M059J (cell line): ENCODE data around the gene ZNF778. TPM values are rescaled to one million over a fixed set of nuclear protein-coding genes. Genes with fewer than 3 reads are reported as not detected.
"Not testable (repeated sequence)": the region's sequence is repeated elsewhere in the genome, so short reads cannot be mapped to it uniquely, and the experiment has no call there.

Source experiments
- DNase-seq: peaks from one replicate; pipeline ENCODE4 v3.0.0-alpha.2; 2012; ENCODE audit warnings: low read depth
- total RNA-seq: library from RNA; depleted of rRNA; stranded (reverse); fragments of >200 nt; shearing (Covaris generic); gene quantifications from 2 replicates; pipeline ENCODE4 v1.2.3, GENCODE V29; 2014

Gene ZNF778
- total RNA-seq, 1 experiment from 2014 or later: 12.9 TPM

GRCh38 chr16:89256651-89257254 is 39.2 kb downstream of the ZNF778 start:
- DNase-seq: peak; percentile 76

- DNase-seq: peak; percentile 39
Measured at GRCh38 chr16:89257281-89257731, 39.8 kb downstream of the ZNF778 start.

GRCh38 chr16:89257757-89258465 is 40.4 kb downstream of the ZNF778 start:
- peak; percentile 38 for DNase-seq

GRCh38 chr16:89259901-89260300 is 42.4 kb downstream of the ZNF778 start:
- not testable (repeated sequence) for DNase-seq

- no peak for DNase-seq
Measured at GRCh38 chr16:89261691-89262563, 44.4 kb downstream of the ZNF778 start.

- DNase-seq: no peak
Measured at GRCh38 chr16:89264800-89265550, 47.5 kb downstream of the ZNF778 start.

GRCh38 chr16:89265647-89266046 is 48.1 kb downstream of the ZNF778 start:
- DNase-seq: no peak

- no peak for DNase-seq
Measured at GRCh38 chr16:89266521-89267134, 49.1 kb downstream of the ZNF778 start.

GRCh38 chr16:89267746-89268145 is 50.2 kb downstream of the ZNF778 start:
- not testable (repeated sequence) for DNase-seq

GRCh38 chr16:89268585-89268984 is 51.1 kb downstream of the ZNF778 start:
- DNase-seq: no peak

GRCh38 chr16:89268987-89269735 is 51.7 kb downstream of the ZNF778 start:
- peak; percentile 28 for DNase-seq

GRCh38 chr16:89269805-89270665 is 52.5 kb downstream of the ZNF778 start:
- no peak for DNase-seq

- DNase-seq: no peak
Measured at GRCh38 chr16:89270666-89271345, 53.3 kb downstream of the ZNF778 start.

GRCh38 chr16:89272631-89273030 is 55.1 kb downstream of the ZNF778 start:
- no peak for DNase-seq

- DNase-seq: no peak
Measured at GRCh38 chr16:89273741-89274472, 56.4 kb downstream of the ZNF778 start.

- no peak for DNase-seq
Measured at GRCh38 chr16:89274561-89275283, 57.2 kb downstream of the ZNF778 start.

GRCh38 chr16:89275284-89275584 is 57.7 kb downstream of the ZNF778 start:
- DNase-seq: no peak
